AG09319 (cell line): ENCODE results near the gene SNPH.
"Not testable (repeated sequence)": the region's sequence is repeated elsewhere in the genome, so short reads cannot be mapped to it uniquely, and the experiment has no call there.

Experiments used
- DNase-seq: peaks from one replicate; pipeline ENCODE4 v3.0.0-alpha.2; 2010; ENCODE audit warnings: low read depth; ENCODE audit errors: extremely low read depth
- TF ChIP-seq, protein P1 (sequence below): IDR thresholded peaks from 2 replicates; pipeline ENCODE4 v1.5.1; 2011; ENCODE audit warnings: low read depth, mild to moderate bottlenecking, inconsistent platforms, low read length, moderate library complexity

The SNPH gene

DNA sequence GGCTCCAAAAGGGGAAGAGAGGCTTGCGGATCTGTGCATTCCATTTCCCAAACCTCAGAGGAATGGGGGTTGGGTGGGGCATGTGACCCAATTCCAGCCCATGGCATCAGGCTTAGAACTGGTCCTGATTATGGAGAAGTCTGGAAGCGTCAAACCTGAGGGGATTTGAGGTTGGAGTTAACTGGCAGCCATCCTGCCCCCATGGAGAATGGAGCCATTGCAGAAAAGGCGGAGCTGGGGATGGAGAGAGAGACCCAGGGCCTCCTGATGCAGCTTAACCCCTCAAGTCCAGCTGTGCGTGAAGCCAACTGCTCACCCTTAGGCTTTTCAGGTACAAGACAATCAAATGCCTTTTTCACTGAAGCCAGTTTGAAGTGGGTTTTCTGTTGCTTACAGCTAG, 72.7 kb downstream of the SNPH start:
- DNase-seq: no peak
- TF ChIP-seq, protein P1, sequence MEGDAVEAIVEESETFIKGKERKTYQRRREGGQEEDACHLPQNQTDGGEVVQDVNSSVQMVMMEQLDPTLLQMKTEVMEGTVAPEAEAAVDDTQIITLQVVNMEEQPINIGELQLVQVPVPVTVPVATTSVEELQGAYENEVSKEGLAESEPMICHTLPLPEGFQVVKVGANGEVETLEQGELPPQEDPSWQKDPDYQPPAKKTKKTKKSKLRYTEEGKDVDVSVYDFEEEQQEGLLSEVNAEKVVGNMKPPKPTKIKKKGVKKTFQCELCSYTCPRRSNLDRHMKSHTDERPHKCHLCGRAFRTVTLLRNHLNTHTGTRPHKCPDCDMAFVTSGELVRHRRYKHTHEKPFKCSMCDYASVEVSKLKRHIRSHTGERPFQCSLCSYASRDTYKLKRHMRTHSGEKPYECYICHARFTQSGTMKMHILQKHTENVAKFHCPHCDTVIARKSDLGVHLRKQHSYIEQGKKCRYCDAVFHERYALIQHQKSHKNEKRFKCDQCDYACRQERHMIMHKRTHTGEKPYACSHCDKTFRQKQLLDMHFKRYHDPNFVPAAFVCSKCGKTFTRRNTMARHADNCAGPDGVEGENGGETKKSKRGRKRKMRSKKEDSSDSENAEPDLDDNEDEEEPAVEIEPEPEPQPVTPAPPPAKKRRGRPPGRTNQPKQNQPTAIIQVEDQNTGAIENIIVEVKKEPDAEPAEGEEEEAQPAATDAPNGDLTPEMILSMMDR: no peak

DNA sequence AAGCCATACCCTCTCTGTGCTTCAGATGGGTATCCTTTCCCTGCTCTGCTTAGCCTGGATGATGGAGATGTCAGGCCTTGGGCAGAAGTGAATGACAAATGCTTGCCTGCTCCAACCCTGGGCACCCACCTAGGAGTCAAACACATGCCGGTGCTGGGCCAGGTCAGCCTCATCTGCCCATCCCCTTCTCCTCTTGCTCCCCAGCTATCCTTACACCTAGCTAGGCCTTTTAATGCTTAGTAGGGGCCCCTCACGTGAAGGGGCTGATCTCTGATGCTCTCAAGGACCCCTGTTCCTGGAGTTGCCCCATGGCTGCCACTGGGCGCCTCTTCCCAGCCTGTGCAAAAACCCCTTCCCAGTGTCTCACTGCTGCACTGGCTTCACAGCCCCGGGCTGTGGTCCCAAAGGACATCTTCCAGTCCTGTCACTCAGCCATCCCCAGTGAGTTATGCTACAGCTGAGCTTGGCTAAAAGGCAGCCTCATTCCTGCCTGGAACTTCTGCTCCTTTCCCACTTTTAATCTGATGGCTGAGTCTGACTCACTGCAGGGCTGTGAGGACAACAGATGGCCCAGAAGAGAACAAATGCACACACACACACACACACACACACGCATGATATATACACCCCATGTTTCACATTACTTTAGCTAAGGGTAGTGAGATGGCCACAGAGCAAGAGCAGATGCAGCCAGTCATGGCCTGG, 75.6 kb downstream of the SNPH start:
- DNase-seq: no peak
- TF ChIP-seq, protein P1: no peak

DNA sequence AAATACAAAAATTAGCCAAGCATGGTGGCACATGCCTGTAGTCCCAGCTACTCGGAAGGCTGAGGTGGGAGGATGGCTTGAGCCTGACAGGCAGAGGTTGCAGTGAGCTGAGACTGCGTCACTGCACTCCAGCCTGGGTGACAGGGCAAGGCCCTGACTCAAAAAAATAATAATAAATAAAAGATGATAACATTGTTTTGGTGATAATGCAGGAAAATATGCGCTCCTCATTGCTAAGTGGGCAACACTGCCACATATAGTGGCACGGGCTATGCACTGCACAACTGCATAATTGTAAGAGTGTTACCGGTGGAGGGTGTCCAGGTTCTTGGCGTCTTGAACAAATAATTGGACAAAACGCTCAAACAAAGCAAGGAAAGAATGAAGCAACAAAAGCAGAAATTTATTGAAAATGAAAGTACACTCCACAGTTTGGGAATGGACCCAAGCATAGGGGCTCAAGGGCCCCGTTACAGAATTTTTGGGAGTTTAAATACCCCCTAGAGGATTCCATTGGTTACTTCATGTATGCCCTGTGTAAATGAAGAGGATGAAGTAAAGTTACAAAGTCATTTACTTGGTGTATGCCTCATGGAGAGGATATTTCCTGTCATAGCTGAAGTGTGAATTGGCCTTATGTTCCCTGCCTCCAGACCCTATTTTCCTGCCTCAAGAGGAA, 77.5 kb downstream of the SNPH start:
- DNase-seq: not testable (repeated sequence)

DNA sequence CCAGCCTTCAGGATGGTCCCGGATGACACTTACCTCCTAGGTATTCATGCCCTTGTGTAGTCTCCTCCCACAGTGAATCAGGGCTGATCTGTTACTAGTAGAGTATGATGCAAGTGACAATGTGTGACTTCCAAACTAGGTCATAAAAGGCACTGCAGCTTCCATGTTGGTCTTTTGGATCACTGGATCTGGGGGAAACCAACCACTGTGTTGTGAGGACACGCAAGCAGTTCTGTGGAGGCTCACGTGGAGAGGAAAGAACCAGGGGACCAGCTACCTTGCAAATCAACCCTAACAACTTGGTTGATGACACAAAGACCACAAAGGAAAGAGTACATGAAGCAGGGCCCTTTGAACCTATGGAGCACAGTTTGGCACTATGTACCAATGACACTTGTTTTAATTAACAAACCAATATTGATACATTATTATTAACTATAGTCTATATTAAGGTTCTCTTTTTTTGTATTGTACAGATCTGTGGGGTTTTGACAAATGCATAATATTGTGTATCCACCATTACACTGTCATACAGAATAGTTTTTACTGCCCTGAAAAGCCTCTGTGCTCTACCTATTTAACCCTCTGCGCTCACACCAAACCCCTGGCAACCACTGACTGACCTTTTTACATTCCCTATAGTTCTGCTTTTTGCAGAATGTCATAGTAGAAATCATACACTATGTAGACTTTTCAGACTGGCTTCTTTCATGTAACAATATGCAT, 79.1 kb downstream of the SNPH start:
- no peak for DNase-seq
- TF ChIP-seq, protein P1: no peak

DNA sequence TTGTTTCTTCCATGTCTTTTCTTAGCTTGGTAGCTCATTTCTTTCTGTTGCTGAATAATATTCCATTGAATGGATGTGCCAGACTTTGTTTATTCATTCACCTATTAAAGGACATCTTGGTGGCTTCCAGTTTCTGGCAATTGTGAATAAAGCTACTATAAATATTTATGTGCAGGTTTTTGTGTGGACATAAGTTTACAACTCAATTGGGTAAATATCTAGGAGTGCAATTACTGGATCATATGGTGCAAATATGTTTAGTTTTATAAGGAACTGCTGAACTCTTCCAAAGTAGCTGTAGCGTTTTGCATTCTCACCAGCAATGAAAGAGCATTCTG, 79.6 kb downstream of the SNPH start:
- DNase-seq: no peak
- TF ChIP-seq, protein P1: no peak

DNA sequence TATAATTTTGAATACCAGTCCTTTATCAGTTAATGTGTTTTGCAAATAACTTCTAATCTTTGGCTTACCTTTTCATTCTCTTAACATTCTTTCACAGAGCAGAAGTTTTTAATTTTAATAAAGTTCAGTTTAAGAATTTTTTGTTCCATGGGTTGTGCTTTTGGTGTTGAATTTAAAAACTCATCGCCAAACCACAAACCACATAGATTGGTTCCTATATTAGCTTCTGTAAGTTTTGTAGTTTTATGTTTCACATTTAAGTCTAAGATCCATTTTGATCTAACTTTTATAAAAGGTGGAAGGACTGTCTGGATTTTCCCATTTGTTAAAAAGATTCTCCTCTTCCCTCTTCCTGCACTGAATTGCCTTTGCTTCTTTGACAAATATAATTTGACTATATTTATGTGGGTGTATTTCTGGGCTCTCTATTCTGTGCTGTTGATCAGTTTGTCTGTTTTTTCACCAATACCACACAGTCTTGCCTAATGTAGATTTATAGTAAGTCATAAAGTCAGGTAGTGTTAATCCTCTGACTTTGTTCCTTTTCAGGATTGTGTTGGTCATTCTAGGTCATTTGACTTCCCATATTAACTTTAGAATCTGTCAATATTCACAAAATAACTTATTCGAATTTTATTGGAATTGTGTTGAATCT, 80.3 kb downstream of the SNPH start:
- DNase-seq: no peak
- TF ChIP-seq, protein P1: no peak

DNA sequence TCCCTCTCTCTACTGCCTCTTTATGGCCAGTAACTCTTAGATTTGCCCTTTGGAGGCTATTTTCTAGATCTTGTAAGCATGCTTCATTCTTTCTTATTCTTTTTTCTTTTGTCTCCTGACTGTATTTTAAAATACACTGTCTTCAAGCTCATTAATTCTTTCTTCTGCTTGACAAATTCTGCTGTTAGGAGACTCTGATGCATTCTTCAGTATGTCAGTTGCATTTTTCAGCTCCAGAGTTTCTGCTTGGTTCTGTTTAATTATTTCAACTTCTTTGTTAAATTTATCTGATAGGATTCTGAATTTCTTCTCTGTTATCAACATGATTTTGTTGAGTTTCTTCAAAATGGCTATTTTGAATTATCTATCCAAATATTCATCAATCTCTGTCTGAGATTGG, 87.9 kb downstream of the SNPH start:
- TF ChIP-seq, protein P1: no peak
- no peak for DNase-seq
